ENCODE data around the gene TAS2R41.
"Not testable (repeated sequence)": the region's sequence is repeated elsewhere in the genome, so short reads cannot be mapped to it uniquely, and the experiment has no call there.

DNA sequence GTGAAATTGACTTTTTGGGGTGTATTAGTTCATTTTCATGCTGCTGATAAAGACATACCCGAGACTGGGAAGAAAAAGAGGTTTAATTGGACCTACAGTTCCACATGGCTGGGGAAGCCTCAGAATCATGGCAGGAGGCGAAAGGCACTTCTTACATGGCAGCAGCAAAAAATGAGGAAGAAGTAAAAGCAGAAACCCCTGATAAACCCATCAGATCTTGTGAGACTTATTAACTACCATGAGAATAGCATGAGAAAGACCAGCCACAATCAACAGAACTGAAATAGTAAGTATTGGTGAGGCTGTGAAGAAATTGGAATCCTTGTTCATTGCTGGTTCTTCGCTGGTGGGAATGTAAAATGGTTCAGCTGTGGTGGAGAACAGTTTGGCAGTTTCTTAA, 8.6 kb downstream of the TAS2R41 start:
- TF ChIP-seq, protein P1, sequence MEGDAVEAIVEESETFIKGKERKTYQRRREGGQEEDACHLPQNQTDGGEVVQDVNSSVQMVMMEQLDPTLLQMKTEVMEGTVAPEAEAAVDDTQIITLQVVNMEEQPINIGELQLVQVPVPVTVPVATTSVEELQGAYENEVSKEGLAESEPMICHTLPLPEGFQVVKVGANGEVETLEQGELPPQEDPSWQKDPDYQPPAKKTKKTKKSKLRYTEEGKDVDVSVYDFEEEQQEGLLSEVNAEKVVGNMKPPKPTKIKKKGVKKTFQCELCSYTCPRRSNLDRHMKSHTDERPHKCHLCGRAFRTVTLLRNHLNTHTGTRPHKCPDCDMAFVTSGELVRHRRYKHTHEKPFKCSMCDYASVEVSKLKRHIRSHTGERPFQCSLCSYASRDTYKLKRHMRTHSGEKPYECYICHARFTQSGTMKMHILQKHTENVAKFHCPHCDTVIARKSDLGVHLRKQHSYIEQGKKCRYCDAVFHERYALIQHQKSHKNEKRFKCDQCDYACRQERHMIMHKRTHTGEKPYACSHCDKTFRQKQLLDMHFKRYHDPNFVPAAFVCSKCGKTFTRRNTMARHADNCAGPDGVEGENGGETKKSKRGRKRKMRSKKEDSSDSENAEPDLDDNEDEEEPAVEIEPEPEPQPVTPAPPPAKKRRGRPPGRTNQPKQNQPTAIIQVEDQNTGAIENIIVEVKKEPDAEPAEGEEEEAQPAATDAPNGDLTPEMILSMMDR (IDR thresholded peaks at IDR 0.05; ENCODE audit: insufficient read depth, low read length, poor library complexity, severe bottlenecking): not testable (repeated sequence)
- TF ChIP-seq EZH2phosphoT487 (conservative IDR thresholded peaks at IDR 0.05; ENCODE audit: low read length): not testable (repeated sequence)
